Endothelial cell of umbilical vein (primary cell): ENCODE measurements around the gene LRCH1. TPM values are rescaled to one million over a fixed set of nuclear protein-coding genes. Genes with fewer than 3 reads are reported as not detected.

Experiments
- BruUV-seq: library from RNA; stranded (reverse); fragments of 400-500 nt; replicated peaks from 2 replicates; lab custom pipeline; 2021; lab: Mats Ljungman, UMichigan
- CTCF ChIA-PET: fragments of 300-600, 350-600 bp; sonication (Branson Sonifier 250); formaldehyde crosslinking; loops from one replicate; lab custom pipeline; 2021; ENCODE audit warnings: antibody characterized with exemption, inconsistent platforms; lab: Charles Lee
- POLR2A ChIA-PET: fragments of 300-600, 350-600 bp; sonication (Branson Sonifier 250); formaldehyde crosslinking; loops from one replicate; lab custom pipeline; 2021; ENCODE audit warnings: antibody characterized with exemption, inconsistent platforms; lab: Charles Lee
- DNase-seq: peaks from one replicate; pipeline ENCODE4 v3.0.0-alpha.2; 2011; ENCODE audit warnings: low read depth, low spot score
- FAIRE-seq: peaks from 2 replicates; lab custom pipeline; 2011; peaks lifted over from hg19 to GRCh38; lab: Jason Lieb, UNC
- H2AFZ ChIP-seq: 2 replicates; pipeline ENCODE4 v1.6.0; 2012; ENCODE audit warnings: low read depth, low read length, control low read depth, inconsistent platforms
- H3K27ac ChIP-seq: 2 replicates; pipeline ENCODE4 v1.5.1; 2011; ENCODE audit warnings: low read depth, mild to moderate bottlenecking, control low read depth, low read length, moderate library complexity; ENCODE audit not compliant: insufficient read depth
- H3K27me3 ChIP-seq, 2 experiments: 2 replicates each; pipeline versions ENCODE4 v1.6.0 to v1.6.1; 2011; ENCODE audit warnings: low read length in 2 of 2, mixed read lengths in 1 of 2; ENCODE audit not compliant: control insufficient read depth in 2 of 2, insufficient read depth in 2 of 2
- H3K36me3 ChIP-seq, 2 experiments: 2 replicates in 1 of 2; 3 replicates in 1 of 2; pipeline ENCODE4 v1.5.1; 2011; ENCODE audit warnings: low read length in 2 of 2, mild to moderate bottlenecking in 1 of 2, moderate library complexity in 1 of 2; ENCODE audit not compliant: control insufficient read depth in 2 of 2, insufficient read depth in 2 of 2; ENCODE audit errors: extremely low read depth in 1 of 2
- H3K4me1 ChIP-seq: 3 replicates; pipeline ENCODE4 v1.5.1; 2011; ENCODE audit warnings: mild to moderate bottlenecking, low read length; ENCODE audit not compliant: control insufficient read depth, insufficient read depth; ENCODE audit errors: extremely low read depth
- H3K4me2 ChIP-seq: 2 replicates; pipeline ENCODE4 v1.6.1; 2011; ENCODE audit warnings: low read length, control low read depth, mixed read lengths; ENCODE audit not compliant: insufficient read depth
- H3K4me3 ChIP-seq, 3 experiments: fragments of 200-600 bp in 1 of 3; sonication (generic), shearing (Covaris generic) in 1 of 3; replicated peaks in 1 of 3; 2 replicates each; pipeline ENCODE4 v1.5.1; 2011 to 2016; ENCODE audit warnings: control low read depth in 3 of 3, low read length in 3 of 3, mild to moderate bottlenecking in 2 of 3, inconsistent platforms in 1 of 3, low read depth in 1 of 3, moderate library complexity in 1 of 3; ENCODE audit not compliant: insufficient read depth in 1 of 3
- H3K79me2 ChIP-seq: 2 replicates; pipeline ENCODE4 v1.6.0; 2012; ENCODE audit warnings: low read length, inconsistent platforms; ENCODE audit not compliant: control insufficient read depth, insufficient read depth
- H3K9ac ChIP-seq: replicated peaks from 2 replicates; pipeline ENCODE3; 2011; ENCODE audit warnings: low read length, control low read depth; ENCODE audit not compliant: insufficient read depth; ENCODE audit errors: extremely low read depth
- H3K9me1 ChIP-seq: replicated peaks from 3 replicates; pipeline ENCODE4 v1.6.0; 2011; ENCODE audit warnings: mild to moderate bottlenecking, low read length; ENCODE audit not compliant: control insufficient read depth, insufficient read depth; ENCODE audit errors: extremely low read depth
- H3K9me3 ChIP-seq: replicated peaks from 2 replicates; pipeline ENCODE4 v1.5.1; 2012; ENCODE audit warnings: low read length, inconsistent platforms; ENCODE audit not compliant: control insufficient read depth, insufficient read depth
- H4K20me1 ChIP-seq: replicated peaks from 2 replicates; pipeline ENCODE3; 2011; ENCODE audit warnings: mild to moderate bottlenecking, low read length; ENCODE audit not compliant: control insufficient read depth, insufficient read depth; ENCODE audit errors: extremely low read depth
- EZH2 ChIP-seq: IDR thresholded peaks from 2 replicates; pipeline ENCODE4 v1.6.1; 2012; ENCODE audit warnings: borderline replicate concordance, low read depth, mild to moderate bottlenecking, moderate library complexity, low read length, inconsistent platforms; ENCODE audit not compliant: severe bottlenecking
- FOS ChIP-seq: IDR thresholded peaks from 2 replicates; pipeline ENCODE4 v1.6.1; 2011; ENCODE audit warnings: mild to moderate bottlenecking, low read length, moderate library complexity, borderline replicate concordance; ENCODE audit not compliant: insufficient read depth
- GATA2 ChIP-seq: IDR thresholded peaks from 2 replicates; pipeline ENCODE4 v1.7.0; 2011; ENCODE audit warnings: low read depth, mild to moderate bottlenecking, moderate library complexity, mixed read lengths, low read length; ENCODE audit not compliant: insufficient read length, insufficient read depth
- JUN ChIP-seq: IDR thresholded peaks from 2 replicates; pipeline ENCODE4 v1.6.1; 2011; ENCODE audit warnings: borderline replicate concordance, low read depth; ENCODE audit not compliant: insufficient read length, insufficient read depth
- MYC ChIP-seq: IDR thresholded peaks from one replicate; pipeline ENCODE4 v1.6.1; 2011; ENCODE audit warnings: mild to moderate bottlenecking, low read depth, low read length
- POLR2AphosphoS5 ChIP-seq: IDR thresholded peaks from 2 replicates; pipeline ENCODE4 v1.6.1; 2012; ENCODE audit warnings: low read depth, mild to moderate bottlenecking, control low read depth, low read length, moderate library complexity; ENCODE audit not compliant: insufficient read depth
- dilution Hi-C: fragments of 300-500 bp; cut with MboI; formaldehyde crosslinking; loops from one replicate; pipeline ENCODE4 v1.15.0; 2019; ENCODE audit warnings: low sequenced_read_pairs; ENCODE audit not compliant: extremely low pct_ligation_motif_present
- intact Hi-C: fragments of 100-400 bp; cut with micrococcal nuclease; formaldehyde crosslinking; loops from one replicate; pipeline ENCODE4 v1.10.0; 2022
- polyA plus RNA-seq, 4 experiments: library from polyadenylated mRNA; depleted of rRNA in 3 of 4; stranded (reverse) in 3 of 4; unstranded in 1 of 4; fragments of >200 nt; gene quantifications; 2 replicates each; pipeline versions ENCODE4 v1.2.1 to v1.2.3, GENCODE V29; 2011 to 2012; ENCODE audit warnings: missing spikeins in 1 of 4
- total RNA-seq: library from RNA; stranded (reverse); gene quantifications from 2 replicates; pipeline ENCODE4 v1.2.3, GENCODE V29; 2021

Gene LRCH1
- total and polyA plus RNA-seq, 2 donors (not counting 3 experiments of a cell fraction or from before 2014, with no cell fraction given), result 5.4 to 16.5 TPM

GRCh38 chr13:46561286-46561685 is 8.3 kb downstream of the LRCH1 start:
- Histone ChIP-seq H3K36me3 (no peaks in the 10 kb centered on the region), H4K20me1 (no peaks in the 10 kb centered on the region), H3K4me1 (peaks cover 35% of the 10 kb centered on the region), H3K9me1 (no peaks in the 10 kb centered on the region), H3K4me2 (peak overlapping the region; percentile 26), H3K4me3 (no peak overlapping the region), H2AFZ (no peak overlapping the region), H3K9ac (no peak overlapping the region), H3K9me3 (no peaks in the 10 kb centered on the region), H3K27me3 (no peaks in the 10 kb centered on the region), H3K27ac (no peak overlapping the region), H3K79me2 (peaks cover 66% of the 10 kb centered on the region)
- no TSS peak for BruUV-seq
- no peak for DNase-seq
- FAIRE-seq, result no peak
- TF ChIP-seq GATA2 (no peak), FOS (no peak), MYC (no peak), EZH2 (no peak)
- ChIA-PET CTCF (interaction anchor here (0.8 to 2.2 kb wide), 3 partner anchors 9 to 159 kb away, joined by 3 to 12 read pairs (median 4); partner anchors contain the start of gene LRCH1), POLR2A (no interaction called here)
- intact Hi-C loops (no loop called here), dilution Hi-C loops (no loop called here)

GRCh38 chr13:46561691-46562090 is 8.7 kb downstream of the LRCH1 start:
- CTCF ChIA-PET, result interaction anchor here (1.1 to 2.2 kb wide), 3 partner anchors 9 to 159 kb away, joined by 3 to 12 read pairs (median 3); partner anchors contain the start of gene LRCH1
- peak; percentile 74 for FAIRE-seq
- Histone ChIP-seq H3K9me3 (no peaks in the 10 kb centered on the region), H3K4me1 (peaks cover 35% of the 10 kb centered on the region), H4K20me1 (no peaks in the 10 kb centered on the region), H3K4me3 (no peak overlapping the region), H3K36me3 (no peaks in the 10 kb centered on the region), H3K9me1 (no peaks in the 10 kb centered on the region), H3K27ac (no peak overlapping the region), H2AFZ (no peak overlapping the region), H3K27me3 (no peaks in the 10 kb centered on the region), H3K79me2 (peaks cover 64% of the 10 kb centered on the region), H3K4me2 (peak overlapping the region; percentile 26), H3K9ac (no peak overlapping the region)
- TF ChIP-seq POLR2AphosphoS5 (peak; percentile 18), JUN (no peak), MYC (no peak)
- POLR2A ChIA-PET, result no interaction called here
- BruUV-seq, result no TSS peak
- DNase-seq, result peak; percentile 61
- intact Hi-C loops, result no loop called here
- dilution Hi-C loops, result no loop called here
